Karpas-422 (cell line): Measurements from ENCODE around the gene UTF1. TPM values are rescaled to one million over a fixed set of nuclear protein-coding genes. Genes with fewer than 3 reads are reported as not detected.
A peak's percentile ranks its signal among the peaks of the same experiment; 100 is the strongest.

Source experiments
- DNase-seq: peaks from one replicate; pipeline ENCODE4 v3.0.0-alpha.2; 2015
- H2AFZ ChIP-seq: fragments of 200-600 bp; sonication (generic); 2 replicates; pipeline ENCODE4 v1.6.1; 2014; ENCODE audit warnings: antibody characterized with exemption, low read length, mixed read lengths
- H3K27ac ChIP-seq: fragments of 200-600 bp; sonication (generic); 2 replicates; pipeline ENCODE4 v1.5.1; 2014; ENCODE audit warnings: mild to moderate bottlenecking, low read length, moderate library complexity
- H3K27me3 ChIP-seq: fragments of 200-600 bp; sonication (generic); 2 replicates; pipeline ENCODE4 v1.6.1; 2014; ENCODE audit warnings: low read length, mixed read lengths
- H3K36me3 ChIP-seq: fragments of 200-600 bp; sonication (generic); 2 replicates; pipeline ENCODE4 v1.6.1; 2014; ENCODE audit warnings: low read length, mixed read lengths; ENCODE audit not compliant: insufficient read depth
- H3K4me1 ChIP-seq: fragments of 200-600 bp; sonication (generic); 2 replicates; pipeline ENCODE4 v1.6.1; 2014; ENCODE audit warnings: mild to moderate bottlenecking, low read length, mixed read lengths
- H3K4me2 ChIP-seq: fragments of 200-600 bp; sonication (generic); 2 replicates; pipeline ENCODE4 v1.6.1; 2014; ENCODE audit warnings: low read length, low read depth, mild to moderate bottlenecking; ENCODE audit not compliant: poor library complexity, severe bottlenecking
- H3K4me3 ChIP-seq: fragments of 200-600 bp; sonication (generic); 2 replicates; pipeline ENCODE4 v1.5.1; 2014; ENCODE audit warnings: mild to moderate bottlenecking, antibody characterized with exemption, low read length, mixed read lengths
- H3K79me2 ChIP-seq: fragments of 200-600 bp; sonication (generic); 2 replicates; pipeline ENCODE4 v1.6.1; 2014; ENCODE audit warnings: mild to moderate bottlenecking, low read length, mixed read lengths
- H3K9ac ChIP-seq: fragments of 200-600 bp; sonication (generic); 2 replicates; pipeline ENCODE4 v1.6.0; 2014; ENCODE audit warnings: low read length
- H3K9me2 ChIP-seq: fragments of 200-600 bp; sonication (generic), shearing (Covaris generic); replicated peaks from 2 replicates; pipeline ENCODE4 v1.6.0; 2014; ENCODE audit warnings: mild to moderate bottlenecking, low read length, moderate library complexity; ENCODE audit not compliant: insufficient read depth
- H3K9me3 ChIP-seq: fragments of 300-700, 200-600 bp; sonication (generic); 2 replicates; pipeline ENCODE4 v1.6.1; 2014; ENCODE audit warnings: low read length, mixed read lengths
- H4K20me1 ChIP-seq: fragments of 200-600 bp; sonication (generic); 2 replicates; pipeline ENCODE4 v1.6.1; 2014; ENCODE audit warnings: mild to moderate bottlenecking, antibody characterized with exemption, low read length, low read depth; ENCODE audit not compliant: insufficient read depth
- total RNA-seq: library from RNA; depleted of rRNA; stranded (reverse); fragments of >200 nt; shearing (Covaris generic); gene quantifications from 2 replicates; pipeline ENCODE4 v1.2.3, GENCODE V29; 2014; ENCODE audit warnings: low replicate concordance

UTF1 gene
- total RNA-seq, 1 experiment from 2014 or later = not detected

- Histone ChIP-seq H3K4me1 (peaks cover 35% of the 10 kb centered on the region), H4K20me1 (no peaks in the 10 kb centered on the region)
- peak; percentile 64 for DNase-seq
Measured at GRCh38 chr10:133257489-133258065, 27.6 kb downstream of the UTF1 start.

GRCh38 chr10:133258066-133258817 is 28.2 kb downstream of the UTF1 start:
- no peaks in the 10 kb centered on the region for H3K9me3 ChIP-seq
- no peaks in the 10 kb centered on the region for H3K27me3 ChIP-seq
- H4K20me1 ChIP-seq = no peaks in the 10 kb centered on the region
- peak overlapping the region; percentile 41 for H3K4me2 ChIP-seq
- H3K9ac ChIP-seq = peak overlapping the region; percentile 55
- H3K79me2 ChIP-seq = no peaks in the 10 kb centered on the region
- H2AFZ ChIP-seq = peak overlapping the region; percentile 37; the same call in 1 of the 2 replicates
- H3K36me3 ChIP-seq = no peaks in the 10 kb centered on the region
- H3K9me2 ChIP-seq = no peaks in the 10 kb centered on the region
- peak; percentile 70 for DNase-seq
- H3K27ac ChIP-seq = no peak overlapping the region
- peaks cover 35% of the 10 kb centered on the region for H3K4me1 ChIP-seq
- peak overlapping the region; percentile 18; the same call in 1 of the 2 replicates for H3K4me3 ChIP-seq

More at GRCh38 chr10:133257489-133258065, 27.6 kb downstream of the UTF1 start:
- H3K9me3 ChIP-seq = no peaks in the 10 kb centered on the region
- H3K27me3 ChIP-seq = no peaks in the 10 kb centered on the region
- H3K4me2 ChIP-seq = peak overlapping the region; percentile 41
- no peaks in the 10 kb centered on the region for H3K9me2 ChIP-seq
- no peaks in the 10 kb centered on the region for H3K36me3 ChIP-seq
- H3K9ac ChIP-seq = peak overlapping the region; percentile 55
- H3K27ac ChIP-seq = no peak overlapping the region
- H3K79me2 ChIP-seq = no peaks in the 10 kb centered on the region
- peak overlapping the region; percentile 18; the same call in 1 of the 2 replicates for H3K4me3 ChIP-seq
- peak overlapping the region; percentile 37; the same call in 1 of the 2 replicates for H2AFZ ChIP-seq

- Histone ChIP-seq H3K27me3 (no peaks in the 10 kb centered on the region), H3K4me3 (no peak overlapping the region), H3K4me1 (peaks cover 35% of the 10 kb centered on the region), H3K27ac (no peak overlapping the region), H4K20me1 (no peaks in the 10 kb centered on the region), H3K4me2 (peak overlapping the region; percentile 4), H3K9me2 (no peaks in the 10 kb centered on the region), H3K9me3 (no peaks in the 10 kb centered on the region), H3K36me3 (no peaks in the 10 kb centered on the region), H3K9ac (peak overlapping the region; percentile 18; the same call in 1 of the 2 replicates), H2AFZ (no peak overlapping the region), H3K79me2 (no peaks in the 10 kb centered on the region)
- no peak for DNase-seq
Measured at GRCh38 chr10:133258818-133259601, 29.0 kb downstream of the UTF1 start.

- Histone ChIP-seq H3K4me1 (peaks cover 35% of the 10 kb centered on the region), H3K9ac (peak overlapping the region; percentile 18; the same call in 1 of the 2 replicates), H3K9me2 (no peaks in the 10 kb centered on the region), H3K4me3 (no peak overlapping the region), H3K9me3 (no peaks in the 10 kb centered on the region), H3K4me2 (peak overlapping the region; percentile 4), H3K27me3 (no peaks in the 10 kb centered on the region), H3K36me3 (no peaks in the 10 kb centered on the region), H4K20me1 (no peaks in the 10 kb centered on the region), H3K27ac (no peak overlapping the region), H2AFZ (no peak overlapping the region), H3K79me2 (no peaks in the 10 kb centered on the region)
- DNase-seq = no peak
Measured at GRCh38 chr10:133259602-133259989, 29.6 kb downstream of the UTF1 start.

- H3K79me2 ChIP-seq = no peaks in the 10 kb centered on the region
- H3K27ac ChIP-seq = 0 out of 2 replicates have a peak overlapping the region, but pooled peaks have one; percentile 51
- H3K4me2 ChIP-seq = peak overlapping the region; percentile 89
- H3K36me3 ChIP-seq = no peaks in the 10 kb centered on the region
- no peaks in the 10 kb centered on the region for H4K20me1 ChIP-seq
- H3K27me3 ChIP-seq = no peaks in the 10 kb centered on the region
- peaks cover 35% of the 10 kb centered on the region for H3K4me1 ChIP-seq
- H2AFZ ChIP-seq = peak overlapping the region; percentile 72
- peak; percentile 86 for DNase-seq
- H3K9me2 ChIP-seq = no peaks in the 10 kb centered on the region
- H3K9me3 ChIP-seq = no peaks in the 10 kb centered on the region
- peak overlapping the region; percentile 72 for H3K4me3 ChIP-seq
- peak overlapping the region; percentile 96 for H3K9ac ChIP-seq
Measured at GRCh38 chr10:133260895-133261725, 31.1 kb downstream of the UTF1 start.

- peak overlapping the region; percentile 72 for H3K4me3 ChIP-seq
- H3K79me2 ChIP-seq = no peaks in the 10 kb centered on the region
- H3K9me2 ChIP-seq = no peaks in the 10 kb centered on the region
- H3K27ac ChIP-seq = 0 out of 2 replicates have a peak overlapping the region, but pooled peaks have one; percentile 51
- H3K4me1 ChIP-seq = peaks cover 35% of the 10 kb centered on the region
- H4K20me1 ChIP-seq = no peaks in the 10 kb centered on the region
- H3K36me3 ChIP-seq = no peaks in the 10 kb centered on the region
- H2AFZ ChIP-seq = peak overlapping the region; percentile 72
- no peaks in the 10 kb centered on the region for H3K27me3 ChIP-seq
- no peaks in the 10 kb centered on the region for H3K9me3 ChIP-seq
- DNase-seq = peak; percentile 91
- peak overlapping the region; percentile 96 for H3K9ac ChIP-seq
- H3K4me2 ChIP-seq = peak overlapping the region; percentile 89
Measured at GRCh38 chr10:133261726-133262325, 31.8 kb downstream of the UTF1 start.

GRCh38 chr10:133262696-133263095 is 32.7 kb downstream of the UTF1 start:
- Histone ChIP-seq H4K20me1 (no peaks in the 10 kb centered on the region), H3K4me2 (no peak overlapping the region), H3K4me3 (no peak overlapping the region), H3K4me1 (peaks cover 28% of the 10 kb centered on the region), H3K27me3 (no peaks in the 10 kb centered on the region), H3K9me2 (no peaks in the 10 kb centered on the region), H3K9me3 (no peaks in the 10 kb centered on the region), H3K27ac (no peak overlapping the region), H3K36me3 (no peaks in the 10 kb centered on the region), H3K9ac (no peak overlapping the region), H2AFZ (no peak overlapping the region), H3K79me2 (no peaks in the 10 kb centered on the region)
- DNase-seq = no peak
